HCT116 (cell line): ENCODE measurements around the gene CARNS1. TPM values are rescaled to one million over a fixed set of nuclear protein-coding genes. Genes with fewer than 3 reads are reported as not detected.

Experiments
- ATAC-seq: fragments of 200-7000 bp; cut with Tn5 transposase; 2 replicates; pipeline ENCODE4 v1.9.1; 2020; ENCODE audit warnings: mild to moderate bottlenecking, moderate library complexity
- BruUV-seq: library from RNA; stranded (reverse); fragments of 400-500 nt; replicated peaks from 2 replicates; lab custom pipeline; 2021; lab: Mats Ljungman, UMichigan
- CTCF ChIA-PET: fragments of 300-600 bp; sonication (Branson Sonifier 250); formaldehyde crosslinking; loops from one replicate; lab custom pipeline; 2021; ENCODE audit warnings: antibody characterized with exemption; lab: Charles Lee
- POLR2A ChIA-PET: fragments of 300-600, 350-600 bp; sonication (Branson Sonifier 250); formaldehyde crosslinking; loops from one replicate; lab custom pipeline; 2021; ENCODE audit warnings: antibody characterized with exemption; lab: Charles Lee
- RAD21 ChIA-PET, 2 experiments: fragments of 300-600 bp; sonication (Branson Sonifier 250); formaldehyde crosslinking; loops; one replicate each; lab custom pipeline; 2023; ENCODE audit warnings: low total read pairs in 2 of 2; ENCODE audit not compliant: uncharacterized antibody in 2 of 2, unreplicated experiment in 2 of 2, low non-redundant PET in 1 of 2; lab: Charles Lee
- DNase-seq: peaks from one replicate; pipeline ENCODE4 v3.0.0-alpha.2; 2010; ENCODE audit warnings: low read depth, low spot score
- H2AFZ ChIP-seq: fragments of 200-600 bp; shearing (Covaris generic), sonication (generic); 2 replicates; pipeline ENCODE4 v1.6.1; 2017; ENCODE audit warnings: low read depth, mixed run types, mixed read lengths, antibody characterized with exemption, low read length; ENCODE audit not compliant: poor library complexity, severe bottlenecking
- H3K27ac ChIP-seq: 2 replicates; pipeline ENCODE4 v1.5.1; 2012; ENCODE audit warnings: low read depth, low read length
- H3K27me3 ChIP-seq: fragments of 200-600 bp; sonication (generic); 2 replicates; pipeline ENCODE4 v1.6.1; 2016; ENCODE audit warnings: mixed run types, low read length, mixed read lengths; ENCODE audit not compliant: insufficient read depth
- H3K36me3 ChIP-seq, 2 experiments: fragments of 200-500 bp in 1 of 2; fragments of 200-600 bp in 1 of 2; sonication (Bioruptor generic) in 1 of 2; sonication (generic) in 1 of 2; 2 replicates each; pipeline versions ENCODE4 v1.5.1 to v1.6.1; 2014 to 2016; ENCODE audit warnings: low read length in 2 of 2, inconsistent platforms in 1 of 2, mixed read lengths in 1 of 2, mixed run types in 1 of 2; ENCODE audit not compliant: insufficient read depth in 2 of 2, control insufficient read depth in 1 of 2
- H3K4me1 ChIP-seq, 2 experiments: fragments of 200-600 bp in 1 of 2; sonication (generic) in 1 of 2; 2 replicates each; pipeline versions ENCODE4 v1.5.1 to v1.6.1; 2012 to 2017; ENCODE audit warnings: low read length in 2 of 2, inconsistent platforms in 1 of 2, mild to moderate bottlenecking in 1 of 2, mixed read lengths in 1 of 2, mixed run types in 1 of 2, moderate library complexity in 1 of 2; ENCODE audit not compliant: insufficient read depth in 2 of 2, control insufficient read depth in 1 of 2
- H3K4me2 ChIP-seq: fragments of 200-600 bp; sonication (generic); 2 replicates; pipeline ENCODE4 v1.6.1; 2017; ENCODE audit warnings: mixed run types, low read length, mixed read lengths
- H3K4me3 ChIP-seq, 2 experiments: fragments of 200-600 bp in 1 of 2; sonication (generic) in 1 of 2; replicated peaks in 1 of 2; 2 replicates each; pipeline ENCODE4 v1.5.1; 2011 to 2016; ENCODE audit warnings: low read length in 2 of 2, control low read depth in 1 of 2, low read depth in 1 of 2, mild to moderate bottlenecking in 1 of 2, mixed read lengths in 1 of 2, mixed run types in 1 of 2
- H3K79me2 ChIP-seq: fragments of 200-600 bp; sonication (generic); 2 replicates; pipeline ENCODE4 v1.6.1; 2017; ENCODE audit warnings: mild to moderate bottlenecking, mixed run types, low read length, moderate library complexity, mixed read lengths; ENCODE audit not compliant: insufficient read depth
- H3K9ac ChIP-seq: fragments of 200-600 bp; sonication (generic); 2 replicates; pipeline ENCODE4 v1.6.1; 2016; ENCODE audit warnings: low read length, mixed read lengths
- H3K9me2 ChIP-seq: fragments of 200-600 bp; sonication (generic), shearing (Covaris generic); 2 replicates; pipeline ENCODE4 v1.6.1; 2017; ENCODE audit warnings: mixed run types, mild to moderate bottlenecking, moderate library complexity; ENCODE audit not compliant: insufficient read depth
- H3K9me3 ChIP-seq, 2 experiments: fragments of 200-500 bp in 1 of 2; fragments of 200-600 bp in 1 of 2; sonication (Bioruptor generic) in 1 of 2; sonication (generic) in 1 of 2; 2 replicates each; pipeline ENCODE4 v1.6.1; 2014 to 2017; ENCODE audit warnings: low read length in 2 of 2, mixed read lengths in 2 of 2, inconsistent platforms in 1 of 2, low read depth in 1 of 2, mild to moderate bottlenecking in 1 of 2, mixed run types in 1 of 2, moderate library complexity in 1 of 2; ENCODE audit not compliant: control insufficient read depth in 1 of 2, insufficient read depth in 1 of 2
- H4K20me1 ChIP-seq: fragments of 200-600 bp; sonication (generic), shearing (Covaris generic); 2 replicates; pipeline ENCODE4 v1.6.1; 2017; ENCODE audit warnings: mixed run types, mild to moderate bottlenecking, moderate library complexity; ENCODE audit not compliant: insufficient read depth
- ELF1 ChIP-seq: IDR thresholded peaks from 2 replicates; pipeline ENCODE4 v1.6.1; 2012; ENCODE audit warnings: low read depth, borderline replicate concordance
- FOSL1 ChIP-seq: IDR thresholded peaks from 2 replicates; pipeline ENCODE4 v1.6.1; 2012; ENCODE audit warnings: low read depth
- MAX ChIP-seq: IDR thresholded peaks from 2 replicates; pipeline ENCODE4 v1.6.1; 2012
- POLR2A ChIP-seq: IDR thresholded peaks from 2 replicates; pipeline ENCODE4 v1.7.0; 2011; ENCODE audit warnings: borderline replicate concordance; ENCODE audit not compliant: insufficient read depth, insufficient read length; ENCODE audit errors: extremely low read depth
- SIN3A ChIP-seq: IDR thresholded peaks from 2 replicates; pipeline ENCODE4 v1.6.1; 2012; ENCODE audit warnings: low read depth
- SRF ChIP-seq: IDR thresholded peaks from 2 replicates; pipeline ENCODE4 v1.6.1; 2012; ENCODE audit warnings: low read depth
- TCF7L2 ChIP-seq: IDR thresholded peaks from 2 replicates; pipeline ENCODE4 v1.7.0; 2011; ENCODE audit warnings: borderline replicate concordance, inconsistent platforms; ENCODE audit not compliant: insufficient read depth, insufficient read length; ENCODE audit errors: extremely low read depth
- intact Hi-C: fragments of 100-400 bp; cut with micrococcal nuclease; formaldehyde crosslinking; loops from 2 replicates; pipeline ENCODE4 v1.10.0; 2022
- total RNA-seq: library from RNA; stranded (reverse); gene quantifications from one replicate; pipeline ENCODE4 v1.2.1, GENCODE V29; 2021; ENCODE audit not compliant: unreplicated experiment

The CARNS1 gene
- total RNA-seq, 1 experiment from 2014 or later: 1.0 TPM

DNA sequence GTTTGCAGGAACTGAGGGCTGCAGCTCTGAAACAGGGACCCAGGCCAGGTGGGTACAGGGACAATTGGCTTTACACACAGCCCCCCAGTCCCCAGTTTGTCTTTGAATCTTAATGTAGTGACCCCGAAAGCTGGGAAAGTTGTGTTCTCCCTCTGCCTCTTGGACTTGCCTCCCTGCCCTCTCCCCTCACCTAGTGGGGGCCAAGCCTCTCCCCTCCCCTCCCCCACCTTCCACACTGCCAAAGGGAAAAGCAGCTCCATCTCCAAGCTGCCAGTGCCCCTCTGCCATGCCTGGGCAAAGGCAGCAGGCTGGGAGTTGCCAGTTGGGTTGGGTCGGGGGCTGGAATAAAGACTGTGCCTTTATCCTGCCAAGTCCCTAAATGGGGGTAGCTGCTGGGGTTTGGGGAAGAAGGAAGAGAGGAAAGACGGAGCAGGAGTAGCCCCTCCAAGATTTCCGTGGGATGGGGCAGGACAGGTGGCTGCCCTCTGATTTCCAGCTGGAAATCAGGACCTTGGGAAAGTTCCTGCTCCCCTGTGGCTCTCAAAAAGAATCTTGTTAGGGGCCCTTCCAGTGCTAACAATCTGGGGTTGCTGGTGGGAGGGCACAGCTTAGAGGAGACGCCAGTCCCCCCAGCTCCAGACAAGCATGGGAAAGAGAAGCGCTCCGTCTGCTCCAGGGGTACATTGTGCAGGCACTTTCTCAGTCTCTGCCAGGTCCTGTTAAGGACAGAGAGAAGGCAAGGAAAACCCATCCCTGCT, 39.2 kb upstream of the CARNS1 start:
- DNase-seq: no peak
- ChIA-PET POLR2A (interaction anchor here (1.0 to 15.1 kb wide), 2 partner anchors 16 to 22 kb away, joined by 3 to 210 read pairs; partner anchors contain the start of genes POLD4 and RAD9A), RAD21 (interaction anchor here in 1 of 2 experiments (1.2 kb wide), 1 partner anchor 20 kb away, joined by 3 read pairs; no protein-coding TSS in a partner anchor), CTCF (interaction anchor here (0.9 to 15.5 kb wide), 4 partner anchors 19 to 59 kb away, joined by 8 to 456 read pairs (median 8); partner anchors contain the start of genes POLD4 and PPP1CA)
- no peak for ATAC-seq
- Histone ChIP-seq H3K36me3 (no peaks in the 10 kb centered on the region), H3K9me2 (no peaks in the 10 kb centered on the region), H3K27ac (peak overlapping the region; percentile 100), H3K4me2 (peak overlapping the region; percentile 88), H2AFZ (no peak overlapping the region), H3K79me2 (peaks cover 16% of the 10 kb centered on the region), H3K9ac (peak overlapping the region; percentile 100), H3K27me3 (no peaks in the 10 kb centered on the region), H3K4me1 (peaks cover 73 to 86% of the 10 kb centered on the region in 2 experiments), H3K9me3 (no peaks in the 10 kb centered on the region), H3K4me3 (no peak overlapping the region), H4K20me1 (no peaks in the 10 kb centered on the region)
- intact Hi-C loops: no loop called here
- no peak for TF ChIP-seq SIN3A
- no peak for TF ChIP-seq TCF7L2
- no peak for TF ChIP-seq FOSL1
- TF ChIP-seq ELF1: no peak
- TF ChIP-seq MAX: no peak
- TF ChIP-seq SRF: no peak
- TF ChIP-seq POLR2A: no peak
- BruUV-seq: no TSS peak
